NAMALWA (cell line): ENCODE results near the gene ALOX5AP.

Source experiments
- DNase-seq: peaks from one replicate; pipeline ENCODE4 v3.0.0-alpha.2; 2015; ENCODE audit warnings: low spot score

Gene ALOX5AP

GRCh38 chr13:30762643-30763042 is 27.3 kb downstream of the ALOX5AP start:
- no peak for DNase-seq

GRCh38 chr13:30763786-30764413 is 28.6 kb downstream of the ALOX5AP start:
- DNase-seq, result no peak

DNA sequence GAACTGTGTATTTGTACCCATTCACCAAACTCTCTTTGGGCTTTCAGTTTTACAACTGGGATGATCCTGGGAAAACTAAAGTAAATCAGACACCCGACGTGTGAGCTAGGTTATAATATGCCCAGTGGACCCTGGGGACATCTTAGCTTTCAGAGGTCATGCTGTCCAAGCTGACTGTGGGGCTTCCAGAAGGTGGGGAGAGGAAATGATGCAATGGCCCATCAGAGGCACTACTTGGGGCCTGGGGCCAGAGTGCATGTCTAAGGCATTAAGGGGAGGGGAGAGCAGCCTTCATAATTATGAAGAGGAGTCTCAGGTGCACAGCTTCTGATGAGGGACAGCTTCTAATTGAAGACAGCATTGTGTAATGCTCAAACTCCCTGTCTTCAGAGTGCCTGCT is 30.9 kb downstream of the ALOX5AP start:
- DNase-seq, result peak; percentile 21

- DNase-seq, result no peak
Measured at GRCh38 chr13:30770929-30771328, 35.6 kb downstream of the ALOX5AP start.

DNA sequence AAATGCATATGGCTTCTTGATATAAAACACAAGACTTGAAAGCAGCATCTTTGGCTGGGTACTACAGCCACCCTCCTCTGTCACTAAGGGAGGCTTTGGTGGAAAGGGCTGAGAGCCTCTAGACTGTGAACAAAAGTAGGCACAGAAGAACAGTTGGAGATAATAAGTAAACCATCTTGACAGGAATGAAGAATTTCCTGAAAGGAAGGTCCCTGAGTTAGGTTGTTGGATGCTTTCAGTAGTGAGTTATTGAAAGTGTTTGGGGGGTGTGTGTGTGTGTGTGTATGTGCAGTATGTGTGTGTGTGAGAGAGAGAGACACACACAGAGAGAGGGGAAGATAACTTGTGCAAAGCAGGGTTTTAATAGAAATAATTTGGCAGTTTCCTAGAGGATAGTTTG is 38.2 kb downstream of the ALOX5AP start:
- DNase-seq, result no peak

- DNase-seq, result no peak
Measured at GRCh38 chr13:30774214-30774730, 38.9 kb downstream of the ALOX5AP start.

DNA sequence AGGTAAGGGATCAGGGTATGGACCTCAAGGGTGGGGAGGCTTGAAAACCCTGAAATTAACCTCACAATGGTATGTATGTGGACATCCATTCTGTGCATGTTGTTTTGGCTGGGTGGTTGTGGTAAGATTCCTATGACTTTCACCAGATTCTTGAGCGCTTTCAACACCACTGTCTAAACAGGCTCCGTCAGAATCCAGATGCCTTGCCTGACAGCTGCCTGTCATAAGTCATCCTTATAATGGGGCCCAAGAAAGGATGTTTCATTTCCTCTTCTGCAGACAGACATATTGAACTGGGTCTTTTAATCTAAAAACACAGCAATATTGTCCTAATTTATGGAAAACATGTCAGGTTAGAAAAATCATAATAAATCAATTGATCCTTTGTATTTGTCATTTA is 41.3 kb downstream of the ALOX5AP start:
- DNase-seq, result peak; percentile 51

GRCh38 chr13:30779016-30779415 is 43.7 kb downstream of the ALOX5AP start:
- no peak for DNase-seq

DNA sequence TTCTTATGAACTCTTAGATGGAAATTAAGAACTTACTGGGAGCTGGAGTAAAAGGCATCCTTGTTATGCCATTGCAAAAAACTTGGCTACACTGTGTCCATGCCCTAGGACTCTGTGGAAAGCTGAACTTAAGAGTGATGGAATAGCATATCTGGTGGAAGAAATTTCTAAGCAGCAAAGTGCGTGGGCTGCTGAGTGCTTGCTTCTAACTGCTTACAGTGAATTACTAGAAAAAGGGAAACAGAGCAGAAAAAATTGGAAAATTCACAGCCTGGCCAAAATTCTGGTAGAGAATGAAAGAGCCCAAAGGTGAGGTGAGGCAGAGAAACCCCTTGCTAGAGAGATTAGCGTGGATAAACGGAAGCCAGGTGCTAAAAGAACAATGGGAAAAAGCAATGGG is 44.3 kb downstream of the ALOX5AP start:
- DNase-seq, result no peak

DNA sequence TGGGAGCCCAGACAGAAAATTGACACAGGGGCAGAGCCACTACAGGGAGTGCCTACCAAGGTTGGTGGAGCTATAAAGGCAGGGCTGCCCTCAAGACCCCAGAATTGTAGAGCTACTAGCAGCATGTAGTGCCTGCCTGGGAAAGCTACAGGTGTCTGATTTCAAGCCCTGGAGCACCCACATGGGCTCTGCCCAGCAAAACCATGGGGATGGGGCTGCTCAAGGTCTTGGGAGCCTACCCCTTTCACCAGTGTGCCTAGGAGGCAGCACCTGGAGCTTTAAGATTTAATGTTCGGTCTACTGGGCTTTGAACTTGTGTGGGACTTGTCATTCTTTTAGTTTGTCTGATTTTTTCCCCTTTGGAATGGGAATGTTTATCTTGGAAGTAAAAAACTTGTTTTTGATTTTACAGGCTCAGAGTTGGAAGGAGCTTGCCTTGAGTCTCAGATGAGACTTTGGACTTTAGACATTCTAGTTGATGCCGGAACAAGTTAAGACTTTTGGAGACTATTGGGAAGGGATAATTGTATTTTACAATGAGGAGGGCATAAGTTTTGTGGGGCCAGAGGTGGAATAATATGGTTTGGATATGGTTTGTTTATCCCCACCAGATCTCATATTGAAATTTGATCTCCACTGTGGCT is 45.1 kb downstream of the ALOX5AP start:
- DNase-seq, result no peak

DNA sequence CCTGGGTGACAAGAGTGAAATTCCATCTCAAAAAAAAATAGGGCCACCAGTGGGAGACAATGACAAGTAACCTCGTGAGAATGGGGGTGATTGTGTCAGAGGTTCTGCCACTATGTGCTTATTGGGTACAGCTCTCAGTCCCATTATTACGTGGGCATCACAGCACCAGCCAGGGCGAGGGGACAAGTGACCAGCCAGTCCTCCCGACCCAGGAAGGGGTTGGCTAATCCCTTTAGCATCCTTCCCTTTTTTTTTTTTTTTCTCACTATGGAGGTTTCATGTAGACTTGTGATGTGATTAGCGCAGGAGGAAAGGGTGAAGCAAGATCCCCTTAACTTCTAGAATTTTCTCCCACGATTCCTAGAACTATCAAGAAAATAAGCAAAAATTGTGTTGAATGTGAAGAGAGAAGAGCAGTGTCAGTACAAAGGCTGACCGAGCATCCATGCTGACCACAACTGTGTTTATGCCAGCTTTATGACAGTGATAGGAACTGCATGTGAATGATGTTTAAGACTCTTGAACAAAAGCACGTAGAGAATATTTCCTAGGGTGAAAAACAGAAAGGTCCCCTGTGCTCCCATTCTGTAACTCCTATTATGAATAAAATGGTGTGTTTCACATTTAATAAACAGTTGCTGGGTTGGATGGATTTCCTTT is 50.0 kb downstream of the ALOX5AP start:
- DNase-seq, result no peak

DNA sequence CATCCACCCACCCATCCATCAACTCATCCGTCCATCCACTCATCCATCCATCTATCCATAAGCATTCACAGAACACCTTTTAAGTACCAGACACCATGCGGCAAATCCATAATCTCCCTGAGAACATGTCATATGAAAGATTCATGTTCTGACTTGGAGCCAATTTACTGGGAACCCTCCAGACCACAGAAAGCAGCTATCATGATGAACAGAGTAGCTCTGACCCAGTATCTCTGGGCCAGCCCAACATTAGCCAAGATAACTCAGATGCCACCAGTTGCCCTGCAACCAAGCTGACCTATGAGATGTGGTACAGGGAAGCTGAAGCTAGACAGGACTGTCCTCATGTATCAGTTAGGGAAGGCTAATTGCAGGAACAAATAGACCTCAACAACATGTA is 51.3 kb downstream of the ALOX5AP start:
- no peak for DNase-seq

- no peak for DNase-seq
Measured at GRCh38 chr13:30787738-30788525, 52.6 kb downstream of the ALOX5AP start.

DNA sequence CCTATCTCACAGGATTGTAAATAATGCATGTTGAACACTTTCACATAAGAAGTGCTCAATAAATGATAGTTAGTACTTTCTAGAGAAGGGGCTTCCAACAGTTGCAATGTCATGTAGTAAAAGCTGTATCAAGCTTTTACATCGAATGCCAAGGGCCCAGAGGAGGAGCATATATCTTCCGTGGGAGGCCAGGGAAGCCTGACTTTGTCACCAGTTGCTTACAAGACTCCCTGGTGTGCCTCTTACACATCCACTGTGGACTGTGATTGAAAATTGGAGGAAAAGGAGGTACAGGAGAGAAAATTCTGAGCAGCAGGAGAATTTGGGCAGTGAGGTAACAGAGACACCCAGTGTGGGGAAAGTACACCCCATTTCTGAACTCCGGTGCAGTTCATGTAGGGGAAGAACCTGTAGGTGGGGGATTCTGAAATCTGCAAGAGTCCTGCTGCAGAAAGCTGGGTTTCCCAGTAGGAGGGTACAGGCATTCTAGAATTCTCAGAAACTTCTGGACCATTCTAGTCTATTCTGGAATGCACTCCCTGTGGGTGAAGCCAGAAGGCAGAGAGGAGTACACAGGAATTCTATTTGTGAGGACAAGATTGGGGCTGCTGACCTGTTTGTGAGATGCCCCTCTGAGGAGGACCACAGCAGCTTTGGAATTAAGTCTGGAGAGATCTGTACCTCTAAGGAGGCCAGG is 54.0 kb downstream of the ALOX5AP start:
- no peak for DNase-seq

DNA sequence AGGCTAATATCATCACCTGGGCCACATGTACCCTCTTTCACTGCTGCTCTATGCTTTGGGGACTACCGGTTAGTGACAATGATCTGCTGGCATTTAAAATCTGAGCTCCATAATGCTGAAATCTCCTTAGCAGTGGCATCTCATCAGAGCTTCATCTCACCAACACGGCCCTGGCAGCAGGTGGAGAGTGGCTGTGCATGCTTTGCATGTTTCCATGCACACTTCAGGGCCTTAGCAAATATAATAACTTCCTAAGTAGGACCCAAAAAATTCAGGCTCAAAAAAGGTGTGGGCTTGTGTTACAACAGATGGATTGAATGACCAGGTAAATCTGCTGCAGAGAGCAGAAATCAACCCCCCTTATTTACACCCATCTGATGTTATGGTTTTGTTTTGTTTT is 55.2 kb downstream of the ALOX5AP start:
- DNase-seq, result no peak

- DNase-seq, result no peak
Measured at GRCh38 chr13:30791354-30792001, 56.1 kb downstream of the ALOX5AP start.

DNA sequence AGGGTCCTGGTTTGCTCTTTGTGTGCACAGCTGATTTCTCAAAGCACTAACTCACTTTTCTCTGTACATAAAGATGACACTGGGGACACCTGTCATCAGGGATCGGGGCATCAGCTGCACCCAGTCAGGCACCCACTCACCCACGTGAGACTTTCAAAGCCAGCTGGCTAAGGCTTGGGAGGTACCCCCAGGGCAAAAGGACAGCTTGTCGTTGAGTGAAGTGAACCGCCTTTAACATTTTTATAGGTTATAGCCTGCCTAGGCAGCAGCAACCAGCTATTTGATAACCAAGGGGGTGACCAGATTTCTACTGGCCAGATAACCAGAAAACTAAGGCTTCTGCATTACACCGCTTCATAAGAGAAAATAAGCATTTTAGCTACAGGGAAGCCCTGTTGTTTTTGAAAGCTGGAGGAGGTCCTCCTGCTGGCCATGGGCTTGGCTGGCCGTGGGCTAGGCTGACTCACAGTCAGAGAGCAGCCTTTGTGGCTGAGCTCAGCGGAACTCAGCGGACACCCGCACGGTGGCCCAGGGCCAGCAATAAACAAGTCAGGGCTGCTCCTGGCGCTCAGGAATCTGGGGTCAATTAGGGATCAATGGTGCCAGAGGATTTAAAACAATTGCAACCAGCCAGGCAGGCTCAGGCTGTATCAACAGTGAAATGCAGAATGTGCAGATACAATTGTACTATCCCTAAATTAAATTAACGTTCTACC is 57.1 kb downstream of the ALOX5AP start:
- DNase-seq, result no peak

- peak; percentile 6 for DNase-seq
Measured at GRCh38 chr13:30796132-30796572, 60.8 kb downstream of the ALOX5AP start.

- no peak for DNase-seq
Measured at GRCh38 chr13:30796631-30797601, 61.6 kb downstream of the ALOX5AP start.
